AG09319 (cell line): ENCODE measurements around the gene RESP18.

Experiments
- DNase-seq: peaks from one replicate; pipeline ENCODE4 v3.0.0-alpha.2; 2010; ENCODE audit warnings: low read depth; ENCODE audit errors: extremely low read depth
- TF ChIP-seq, protein P1 (sequence below): IDR thresholded peaks from 2 replicates; pipeline ENCODE4 v1.5.1; 2011; ENCODE audit warnings: low read depth, mild to moderate bottlenecking, inconsistent platforms, low read length, moderate library complexity

The RESP18 gene

GRCh38 chr2:219332542-219332941 lies at the start of gene RESP18:
RESP18 (minus strand) TSS chr2:219332744.
- no peak for DNase-seq

GRCh38 chr2:219381448-219381847 lies 48.9 kb upstream of the RESP18 start:
- no peak for DNase-seq
- TF ChIP-seq, protein P1, sequence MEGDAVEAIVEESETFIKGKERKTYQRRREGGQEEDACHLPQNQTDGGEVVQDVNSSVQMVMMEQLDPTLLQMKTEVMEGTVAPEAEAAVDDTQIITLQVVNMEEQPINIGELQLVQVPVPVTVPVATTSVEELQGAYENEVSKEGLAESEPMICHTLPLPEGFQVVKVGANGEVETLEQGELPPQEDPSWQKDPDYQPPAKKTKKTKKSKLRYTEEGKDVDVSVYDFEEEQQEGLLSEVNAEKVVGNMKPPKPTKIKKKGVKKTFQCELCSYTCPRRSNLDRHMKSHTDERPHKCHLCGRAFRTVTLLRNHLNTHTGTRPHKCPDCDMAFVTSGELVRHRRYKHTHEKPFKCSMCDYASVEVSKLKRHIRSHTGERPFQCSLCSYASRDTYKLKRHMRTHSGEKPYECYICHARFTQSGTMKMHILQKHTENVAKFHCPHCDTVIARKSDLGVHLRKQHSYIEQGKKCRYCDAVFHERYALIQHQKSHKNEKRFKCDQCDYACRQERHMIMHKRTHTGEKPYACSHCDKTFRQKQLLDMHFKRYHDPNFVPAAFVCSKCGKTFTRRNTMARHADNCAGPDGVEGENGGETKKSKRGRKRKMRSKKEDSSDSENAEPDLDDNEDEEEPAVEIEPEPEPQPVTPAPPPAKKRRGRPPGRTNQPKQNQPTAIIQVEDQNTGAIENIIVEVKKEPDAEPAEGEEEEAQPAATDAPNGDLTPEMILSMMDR, result no peak

More at GRCh38 chr2:219332542-219332941, at the start of gene RESP18:
- TF ChIP-seq, protein P1, result no peak

GRCh38 chr2:219380926-219381325 lies 48.4 kb upstream of the RESP18 start:
- TF ChIP-seq, protein P1, result no peak
- no peak for DNase-seq

GRCh38 chr2:219378163-219378851 lies 45.8 kb upstream of the RESP18 start:
- TF ChIP-seq, protein P1, result no peak
- no peak for DNase-seq

- TF ChIP-seq, protein P1, result no peak
- peak; percentile 64 for DNase-seq
Measured at GRCh38 chr2:219369447-219369861, 36.9 kb upstream of the RESP18 start.

- peak; percentile 71 for DNase-seq
- TF ChIP-seq, protein P1, result no peak
Measured at GRCh38 chr2:219368690-219369191, 36.2 kb upstream of the RESP18 start.

- DNase-seq, result peak; percentile 91
- TF ChIP-seq, protein P1, result no peak
Measured at GRCh38 chr2:219362524-219363164, 30.1 kb upstream of the RESP18 start.
